PC-9 (cell line): ENCODE results near the gene ADGRL3.

ENCODE experiments used
- EZH2 ChIP-seq: fragments of 200-600 bp; sonication (generic); IDR thresholded peaks from 2 replicates; pipeline ENCODE4 v1.8.0; 2017; ENCODE audit warnings: antibody characterized with exemption, low read depth
- TF ChIP-seq, protein P1 (sequence below): fragments of 200-600 bp; sonication (generic); conservative IDR thresholded peaks from 2 replicates; pipeline ENCODE4 v1.6.1; 2017; ENCODE audit warnings: mixed run types, antibody characterized with exemption, mild to moderate bottlenecking, moderate library complexity

DNA sequence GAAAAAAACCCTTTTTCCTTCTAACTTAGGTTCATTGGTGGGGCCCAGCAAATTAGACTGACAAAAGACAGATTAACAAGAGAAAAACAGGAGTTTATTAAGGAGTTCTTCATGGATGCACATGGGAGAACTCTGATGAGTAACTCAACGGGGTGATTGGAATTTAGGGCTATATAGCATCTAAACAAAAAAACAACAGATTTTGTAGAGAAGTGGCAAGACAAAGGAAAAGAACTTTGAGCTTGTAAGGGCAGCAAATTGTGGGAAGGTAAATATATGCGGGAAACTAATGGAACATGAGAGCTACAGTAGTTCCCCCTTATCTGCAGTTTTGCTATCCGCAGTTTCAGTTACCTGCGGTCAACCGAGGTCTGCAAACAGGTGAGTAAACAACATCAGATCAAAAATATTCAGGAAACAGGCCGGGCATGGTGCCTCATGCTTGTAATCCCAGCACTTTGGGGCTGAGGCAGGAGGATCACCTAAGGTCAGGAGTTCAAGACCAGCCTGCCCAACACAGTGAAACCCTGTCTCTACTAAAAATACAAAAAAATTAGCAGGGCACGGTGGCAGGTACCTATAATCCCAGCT lies 573.6 kb downstream of the ADGRL3 start:
- TF ChIP-seq, protein P1, sequence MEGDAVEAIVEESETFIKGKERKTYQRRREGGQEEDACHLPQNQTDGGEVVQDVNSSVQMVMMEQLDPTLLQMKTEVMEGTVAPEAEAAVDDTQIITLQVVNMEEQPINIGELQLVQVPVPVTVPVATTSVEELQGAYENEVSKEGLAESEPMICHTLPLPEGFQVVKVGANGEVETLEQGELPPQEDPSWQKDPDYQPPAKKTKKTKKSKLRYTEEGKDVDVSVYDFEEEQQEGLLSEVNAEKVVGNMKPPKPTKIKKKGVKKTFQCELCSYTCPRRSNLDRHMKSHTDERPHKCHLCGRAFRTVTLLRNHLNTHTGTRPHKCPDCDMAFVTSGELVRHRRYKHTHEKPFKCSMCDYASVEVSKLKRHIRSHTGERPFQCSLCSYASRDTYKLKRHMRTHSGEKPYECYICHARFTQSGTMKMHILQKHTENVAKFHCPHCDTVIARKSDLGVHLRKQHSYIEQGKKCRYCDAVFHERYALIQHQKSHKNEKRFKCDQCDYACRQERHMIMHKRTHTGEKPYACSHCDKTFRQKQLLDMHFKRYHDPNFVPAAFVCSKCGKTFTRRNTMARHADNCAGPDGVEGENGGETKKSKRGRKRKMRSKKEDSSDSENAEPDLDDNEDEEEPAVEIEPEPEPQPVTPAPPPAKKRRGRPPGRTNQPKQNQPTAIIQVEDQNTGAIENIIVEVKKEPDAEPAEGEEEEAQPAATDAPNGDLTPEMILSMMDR, result no peak
- TF ChIP-seq EZH2, result no peak
